Fibroblast of lung (primary cell): ENCODE results near the gene COP1. TPM values are rescaled to one million over a fixed set of nuclear protein-coding genes. Genes with fewer than 3 reads are reported as not detected.

Experiments
- DNase-seq, 2 donors: peaks; one replicate each; pipeline versions ENCODE4 v3.0.0 to v3.0.0-alpha.2; 2010; ENCODE audit warnings: low read depth in 2 of 2
- H2AFZ ChIP-seq: 2 replicates; pipeline ENCODE4 v1.5.1; 2012; ENCODE audit warnings: low read length, control low read depth, inconsistent platforms
- H3K27ac ChIP-seq: 2 replicates; pipeline ENCODE4 v1.5.1; 2011; ENCODE audit warnings: low read length, control low read depth; ENCODE audit not compliant: insufficient read depth
- H3K27me3 ChIP-seq: 2 replicates; pipeline ENCODE4 v1.5.1; 2011; ENCODE audit warnings: mild to moderate bottlenecking, low read length; ENCODE audit not compliant: control insufficient read depth, insufficient read depth
- H3K36me3 ChIP-seq: 2 replicates; pipeline ENCODE4 v1.5.1; 2011; ENCODE audit warnings: low read length; ENCODE audit not compliant: control insufficient read depth, insufficient read depth
- H3K4me1 ChIP-seq: 2 replicates; pipeline ENCODE4 v1.5.1; 2011; ENCODE audit warnings: low read length; ENCODE audit not compliant: control insufficient read depth, insufficient read depth; ENCODE audit errors: extremely low read depth
- H3K4me2 ChIP-seq: 2 replicates; pipeline ENCODE4 v1.5.1; 2011; ENCODE audit warnings: low read length, control low read depth; ENCODE audit not compliant: insufficient read depth; ENCODE audit errors: extremely low read depth
- H3K4me3 ChIP-seq, 4 experiments: fragments of 200-600 bp in 1 of 4; sonication (generic) in 1 of 4; replicated peaks in 1 of 4; 2 replicates each; pipeline ENCODE4 v1.5.1; 2011 to 2016; ENCODE audit warnings: low read length in 4 of 4, low read depth in 3 of 4, mild to moderate bottlenecking in 3 of 4, control low read depth in 2 of 4, inconsistent platforms in 1 of 4, mixed read lengths in 1 of 4; ENCODE audit not compliant: insufficient read depth in 1 of 4; ENCODE audit errors: control extremely low read depth in 1 of 4
- H3K79me2 ChIP-seq: 2 replicates; pipeline ENCODE4 v1.5.1; 2012; ENCODE audit warnings: mild to moderate bottlenecking, low read length, inconsistent platforms; ENCODE audit not compliant: control insufficient read depth, insufficient read depth
- H3K9ac ChIP-seq: 2 replicates; pipeline ENCODE4 v1.5.1; 2011; ENCODE audit warnings: mild to moderate bottlenecking, low read length, control low read depth; ENCODE audit not compliant: insufficient read depth
- H3K9me3 ChIP-seq: 2 replicates; pipeline ENCODE4 v1.5.1; 2012; ENCODE audit warnings: low read depth, low read length; ENCODE audit not compliant: control insufficient read depth, insufficient read depth
- H4K20me1 ChIP-seq: 2 replicates; pipeline ENCODE4 v1.5.1; 2011; ENCODE audit warnings: low read length; ENCODE audit not compliant: control insufficient read depth, insufficient read depth; ENCODE audit errors: extremely low read depth
- CTCF ChIP-seq, 2 donors: IDR thresholded peaks in 1 of 2; conservative IDR thresholded peaks in 1 of 2; 1 replicate in 1 of 2; 2 replicates in 1 of 2; pipeline ENCODE4 v1.5.1; 2011 to 2012; ENCODE audit warnings: low read length in 2 of 2, control low read depth in 1 of 2, inconsistent platforms in 1 of 2, low read depth in 1 of 2, mild to moderate bottlenecking in 1 of 2
- EZH2 ChIP-seq: IDR thresholded peaks from 2 replicates; pipeline ENCODE4 v1.5.1; 2012; ENCODE audit warnings: low read length, control low read depth, mild to moderate bottlenecking; ENCODE audit errors: missing control alignments
- polyA plus RNA-seq, 2 donors: library from polyadenylated mRNA; depleted of rRNA in 1 of 2; stranded (reverse) in 1 of 2; unstranded in 1 of 2; fragments of >200 nt; gene quantifications; 2 replicates each; pipeline ENCODE4 v1.2.1, GENCODE V29; 2011 to 2012; ENCODE audit warnings: missing spikeins in 1 of 2
- total RNA-seq: library from RNA; depleted of rRNA; stranded (reverse); fragments of >200 nt; gene quantifications from 2 replicates; pipeline ENCODE4 v1.2.1, GENCODE V29; 2014

Gene COP1
- total and polyA plus RNA-seq, 2 donors (not counting 1 experiment from before 2014, with no cell fraction given) = 42.0 to 48.1 TPM

DNA sequence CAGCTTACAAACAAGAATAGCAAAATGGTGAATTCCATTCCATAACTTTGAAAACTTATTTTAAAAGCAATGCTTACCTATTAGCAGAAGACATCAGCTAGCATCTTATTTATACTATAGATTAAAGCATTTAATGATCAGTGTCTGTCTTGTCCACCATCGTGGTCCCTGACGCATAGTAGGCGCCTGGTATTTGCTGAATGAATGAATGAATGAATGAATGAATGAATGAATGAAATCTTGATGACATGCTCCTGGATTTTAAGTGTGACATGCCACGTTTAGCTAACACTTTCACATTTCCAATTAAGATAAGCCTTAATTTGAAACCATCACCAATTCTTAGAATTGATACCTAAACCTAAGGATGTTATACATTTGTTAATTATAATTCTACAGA is 39.9 kb downstream of the COP1 start:
- TF ChIP-seq EZH2 (no peak), CTCF (conservative IDR thresholded peaks at IDR 0.05 in 1 of 2, IDR thresholded peaks at IDR 0.05 in 1 of 2; ENCODE audit: low read depth in 1 of 2, low read length in 2 of 2) (no peak)
- Histone ChIP-seq H3K27me3 (no peaks in the 10 kb centered on the region), H3K9ac (no peak overlapping the region), H3K36me3 (no peaks in the 10 kb centered on the region), H3K4me3 (no peak overlapping the region), H4K20me1 (no peaks in the 10 kb centered on the region), H3K4me2 (no peak overlapping the region), H3K9me3 (no peaks in the 10 kb centered on the region), H3K79me2 (peaks cover 4% of the 10 kb centered on the region), H3K4me1 (no peaks in the 10 kb centered on the region), H3K27ac (no peak overlapping the region), H2AFZ (no peak overlapping the region)
- DNase-seq = no peak

- Histone ChIP-seq H3K9ac (no peak overlapping the region), H3K4me2 (no peak overlapping the region), H2AFZ (no peak overlapping the region), H4K20me1 (no peaks in the 10 kb centered on the region), H3K27me3 (no peaks in the 10 kb centered on the region), H3K79me2 (peaks cover 4% of the 10 kb centered on the region), H3K9me3 (no peaks in the 10 kb centered on the region), H3K4me3 (no peak overlapping the region), H3K4me1 (no peaks in the 10 kb centered on the region), H3K27ac (no peak overlapping the region), H3K36me3 (no peaks in the 10 kb centered on the region)
- TF ChIP-seq EZH2 (no peak), CTCF (conservative IDR thresholded peaks at IDR 0.05 in 1 of 2, IDR thresholded peaks at IDR 0.05 in 1 of 2; ENCODE audit: low read depth in 1 of 2, low read length in 2 of 2) (no peak)
- no peak for DNase-seq
These were observed 41.5 kb downstream of the COP1 start for GRCh38 chr1:176165573-176165972.

GRCh38 chr1:176164014-176164678 is 42.9 kb downstream of the COP1 start:
- no peak overlapping the region for H3K4me3 ChIP-seq
- no peak for TF ChIP-seq CTCF (conservative IDR thresholded peaks at IDR 0.05 in 1 of 2, IDR thresholded peaks at IDR 0.05 in 1 of 2; ENCODE audit: low read depth in 1 of 2, low read length in 2 of 2)
- no peak for TF ChIP-seq EZH2
- no peak overlapping the region for H3K27ac ChIP-seq
- H4K20me1 ChIP-seq = no peaks in the 10 kb centered on the region
- H3K36me3 ChIP-seq = no peaks in the 10 kb centered on the region
- H3K27me3 ChIP-seq = no peaks in the 10 kb centered on the region
- H3K4me1 ChIP-seq = no peaks in the 10 kb centered on the region
- DNase-seq = no peak
- H3K9ac ChIP-seq = no peak overlapping the region
- H3K79me2 ChIP-seq = peaks cover 4% of the 10 kb centered on the region
- H3K9me3 ChIP-seq = no peaks in the 10 kb centered on the region
- no peak overlapping the region for H2AFZ ChIP-seq
- H3K4me2 ChIP-seq = no peak overlapping the region
